ENCODE measurements around the gene METRNL.

The METRNL gene

DNA sequence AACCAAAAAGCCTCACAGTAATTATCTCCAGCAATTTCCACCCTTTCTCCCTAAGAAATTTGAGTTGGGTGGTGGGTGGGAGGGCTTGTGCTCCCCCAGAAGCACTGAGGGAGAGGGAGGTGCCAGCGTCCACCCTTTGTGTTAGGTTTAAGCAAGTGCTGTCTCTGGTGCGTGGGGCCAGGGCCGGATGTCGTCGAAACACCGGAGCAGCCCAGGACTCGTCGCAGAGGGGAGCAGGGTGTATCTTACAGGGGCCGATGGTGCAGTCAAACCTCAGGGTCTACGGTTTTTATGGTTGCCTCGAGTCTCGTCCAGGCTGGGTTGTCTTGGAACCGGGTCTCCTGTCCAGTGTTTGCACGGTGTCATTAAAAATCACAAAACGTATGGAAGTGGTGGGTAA, 35.3 kb downstream of the METRNL start:
- H2AFZ ChIP-seq (ENCODE audit: low read depth) = no peak overlapping the region
- no peak overlapping the region for H3K27ac ChIP-seq
- no peaks in the 10 kb centered on the region for H3K79me2 ChIP-seq (ENCODE audit: insufficient read depth, low read depth)
- H3K9ac ChIP-seq = no peak overlapping the region
- peaks cover 95% of the 10 kb centered on the region for H3K27me3 ChIP-seq (ENCODE audit: insufficient read depth, low read depth)
- H3K4me2 ChIP-seq = no peak overlapping the region
- no peak overlapping the region for H3K4me3 ChIP-seq (IDR thresholded peaks at IDR 0.05; ENCODE audit: insufficient read depth, low read depth, low read length)
- H3K4me1 ChIP-seq (ENCODE audit: low read depth, poor library complexity, severe bottlenecking) = no peaks in the 10 kb centered on the region
- TF ChIP-seq, protein P1, sequence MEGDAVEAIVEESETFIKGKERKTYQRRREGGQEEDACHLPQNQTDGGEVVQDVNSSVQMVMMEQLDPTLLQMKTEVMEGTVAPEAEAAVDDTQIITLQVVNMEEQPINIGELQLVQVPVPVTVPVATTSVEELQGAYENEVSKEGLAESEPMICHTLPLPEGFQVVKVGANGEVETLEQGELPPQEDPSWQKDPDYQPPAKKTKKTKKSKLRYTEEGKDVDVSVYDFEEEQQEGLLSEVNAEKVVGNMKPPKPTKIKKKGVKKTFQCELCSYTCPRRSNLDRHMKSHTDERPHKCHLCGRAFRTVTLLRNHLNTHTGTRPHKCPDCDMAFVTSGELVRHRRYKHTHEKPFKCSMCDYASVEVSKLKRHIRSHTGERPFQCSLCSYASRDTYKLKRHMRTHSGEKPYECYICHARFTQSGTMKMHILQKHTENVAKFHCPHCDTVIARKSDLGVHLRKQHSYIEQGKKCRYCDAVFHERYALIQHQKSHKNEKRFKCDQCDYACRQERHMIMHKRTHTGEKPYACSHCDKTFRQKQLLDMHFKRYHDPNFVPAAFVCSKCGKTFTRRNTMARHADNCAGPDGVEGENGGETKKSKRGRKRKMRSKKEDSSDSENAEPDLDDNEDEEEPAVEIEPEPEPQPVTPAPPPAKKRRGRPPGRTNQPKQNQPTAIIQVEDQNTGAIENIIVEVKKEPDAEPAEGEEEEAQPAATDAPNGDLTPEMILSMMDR (conservative IDR thresholded peaks at IDR 0.05; ENCODE audit: low read depth, low read length) = no peak
- no peaks in the 10 kb centered on the region for H4K20me1 ChIP-seq (ENCODE audit: insufficient read depth)
- no peaks in the 10 kb centered on the region for H3K36me3 ChIP-seq (ENCODE audit: insufficient read depth)

DNA sequence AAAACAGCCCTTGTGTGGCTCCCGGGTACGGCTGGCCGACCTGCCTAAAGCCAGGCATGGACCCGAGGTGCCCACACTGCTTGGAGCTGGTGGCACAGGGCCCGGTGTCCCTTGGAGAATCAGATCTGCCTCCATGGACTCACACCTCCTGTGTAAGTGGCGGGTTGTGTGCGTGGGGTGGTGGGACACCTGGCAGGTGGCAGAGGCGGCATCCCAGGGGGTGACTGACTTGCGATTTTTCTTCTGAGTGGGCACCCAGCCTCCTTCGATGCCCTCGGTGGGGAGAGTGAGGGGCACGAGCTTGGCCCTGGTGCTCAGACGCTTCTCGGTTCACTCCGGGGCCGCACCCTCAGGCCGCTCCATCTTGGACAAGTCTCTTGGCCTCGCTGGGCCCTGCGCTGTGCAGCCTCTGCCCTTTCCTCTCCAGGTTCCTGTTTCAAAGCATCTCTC, 35.8 kb downstream of the METRNL start:
- Histone ChIP-seq H3K4me3 (IDR thresholded peaks at IDR 0.05; ENCODE audit: insufficient read depth, low read depth, low read length) (no peak overlapping the region), H3K4me2 (no peak overlapping the region), H3K9ac (no peak overlapping the region), H3K36me3 (ENCODE audit: insufficient read depth) (no peaks in the 10 kb centered on the region), H3K4me1 (ENCODE audit: low read depth, poor library complexity, severe bottlenecking) (no peaks in the 10 kb centered on the region), H3K27me3 (ENCODE audit: insufficient read depth, low read depth) (peaks cover 89% of the 10 kb centered on the region), H4K20me1 (ENCODE audit: insufficient read depth) (no peaks in the 10 kb centered on the region), H2AFZ (ENCODE audit: low read depth) (no peak overlapping the region), H3K27ac (no peak overlapping the region), H3K79me2 (ENCODE audit: insufficient read depth, low read depth) (no peaks in the 10 kb centered on the region)
- TF ChIP-seq, protein P1 (conservative IDR thresholded peaks at IDR 0.05; ENCODE audit: low read depth, low read length) = no peak

DNA sequence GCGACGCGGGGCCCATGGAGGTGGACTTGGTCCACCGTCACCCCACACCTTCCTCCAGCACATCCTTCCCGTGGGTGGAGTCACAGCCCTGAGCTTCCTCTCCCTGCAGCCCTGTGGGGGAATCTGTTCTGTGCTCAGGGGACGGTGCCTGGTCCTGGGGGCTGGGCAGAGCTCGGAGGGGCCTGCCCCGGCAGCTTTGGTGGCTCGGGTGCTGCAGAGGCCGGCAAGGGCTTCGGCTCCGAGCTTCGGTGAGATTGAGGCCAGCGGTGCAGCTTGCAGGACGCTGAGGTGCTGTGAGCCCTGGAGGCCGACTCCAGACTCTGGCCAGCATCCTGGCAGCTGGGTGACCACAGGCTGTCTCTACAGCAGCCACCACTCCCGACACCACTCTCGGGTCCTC, 36.4 kb downstream of the METRNL start:
- H3K27me3 ChIP-seq (ENCODE audit: insufficient read depth, low read depth) = peaks cover 88% of the 10 kb centered on the region
- H3K36me3 ChIP-seq (ENCODE audit: insufficient read depth) = no peaks in the 10 kb centered on the region
- no peaks in the 10 kb centered on the region for H3K4me1 ChIP-seq (ENCODE audit: low read depth, poor library complexity, severe bottlenecking)
- no peak overlapping the region for H3K9ac ChIP-seq
- H3K27ac ChIP-seq = no peak overlapping the region
- no peak overlapping the region for H3K4me3 ChIP-seq (IDR thresholded peaks at IDR 0.05; ENCODE audit: insufficient read depth, low read depth, low read length)
- H2AFZ ChIP-seq (ENCODE audit: low read depth) = no peak overlapping the region
- H3K79me2 ChIP-seq (ENCODE audit: insufficient read depth, low read depth) = no peaks in the 10 kb centered on the region
- TF ChIP-seq, protein P1 (conservative IDR thresholded peaks at IDR 0.05; ENCODE audit: low read depth, low read length) = no peak
- H3K4me2 ChIP-seq = no peak overlapping the region
- H4K20me1 ChIP-seq (ENCODE audit: insufficient read depth) = no peaks in the 10 kb centered on the region

DNA sequence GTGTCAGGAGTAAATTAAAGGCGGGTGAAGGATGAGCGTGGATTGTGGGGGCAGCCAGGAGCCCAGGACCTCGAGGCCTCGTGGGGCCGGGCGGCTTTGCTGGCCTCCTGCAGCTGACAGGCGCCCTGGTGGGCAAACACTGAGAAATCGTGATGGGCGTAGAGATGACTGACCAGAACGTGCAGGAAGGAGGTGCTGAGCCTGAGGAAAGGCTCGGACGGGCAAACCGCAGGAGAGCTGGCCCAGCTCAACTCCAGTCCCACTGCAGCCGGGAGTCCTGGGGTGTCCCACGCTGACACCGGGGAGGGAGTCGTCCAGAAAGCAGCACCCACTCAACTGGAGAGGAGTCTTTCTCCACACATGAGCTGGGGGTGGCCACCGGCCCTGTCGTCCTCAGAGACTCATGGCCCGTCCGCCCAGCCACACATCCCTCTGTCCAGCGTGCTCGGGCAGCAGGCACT, 36.9 kb downstream of the METRNL start:
- Histone ChIP-seq H3K4me1 (ENCODE audit: low read depth, poor library complexity, severe bottlenecking) (no peaks in the 10 kb centered on the region), H2AFZ (ENCODE audit: low read depth) (no peak overlapping the region), H3K27ac (no peak overlapping the region), H4K20me1 (ENCODE audit: insufficient read depth) (no peaks in the 10 kb centered on the region), H3K4me3 (IDR thresholded peaks at IDR 0.05; ENCODE audit: insufficient read depth, low read depth, low read length) (no peak overlapping the region), H3K36me3 (ENCODE audit: insufficient read depth) (no peaks in the 10 kb centered on the region), H3K9ac (no peak overlapping the region), H3K79me2 (ENCODE audit: insufficient read depth, low read depth) (no peaks in the 10 kb centered on the region), H3K27me3 (ENCODE audit: insufficient read depth, low read depth) (peaks cover 84% of the 10 kb centered on the region), H3K4me2 (no peak overlapping the region)
- TF ChIP-seq, protein P1 (conservative IDR thresholded peaks at IDR 0.05; ENCODE audit: low read depth, low read length) = no peak

All from KMS-11 (cell line).